ENCODE measurements around the gene FJX1.

FJX1 gene, protein sequence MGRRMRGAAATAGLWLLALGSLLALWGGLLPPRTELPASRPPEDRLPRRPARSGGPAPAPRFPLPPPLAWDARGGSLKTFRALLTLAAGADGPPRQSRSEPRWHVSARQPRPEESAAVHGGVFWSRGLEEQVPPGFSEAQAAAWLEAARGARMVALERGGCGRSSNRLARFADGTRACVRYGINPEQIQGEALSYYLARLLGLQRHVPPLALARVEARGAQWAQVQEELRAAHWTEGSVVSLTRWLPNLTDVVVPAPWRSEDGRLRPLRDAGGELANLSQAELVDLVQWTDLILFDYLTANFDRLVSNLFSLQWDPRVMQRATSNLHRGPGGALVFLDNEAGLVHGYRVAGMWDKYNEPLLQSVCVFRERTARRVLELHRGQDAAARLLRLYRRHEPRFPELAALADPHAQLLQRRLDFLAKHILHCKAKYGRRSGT

DNA sequence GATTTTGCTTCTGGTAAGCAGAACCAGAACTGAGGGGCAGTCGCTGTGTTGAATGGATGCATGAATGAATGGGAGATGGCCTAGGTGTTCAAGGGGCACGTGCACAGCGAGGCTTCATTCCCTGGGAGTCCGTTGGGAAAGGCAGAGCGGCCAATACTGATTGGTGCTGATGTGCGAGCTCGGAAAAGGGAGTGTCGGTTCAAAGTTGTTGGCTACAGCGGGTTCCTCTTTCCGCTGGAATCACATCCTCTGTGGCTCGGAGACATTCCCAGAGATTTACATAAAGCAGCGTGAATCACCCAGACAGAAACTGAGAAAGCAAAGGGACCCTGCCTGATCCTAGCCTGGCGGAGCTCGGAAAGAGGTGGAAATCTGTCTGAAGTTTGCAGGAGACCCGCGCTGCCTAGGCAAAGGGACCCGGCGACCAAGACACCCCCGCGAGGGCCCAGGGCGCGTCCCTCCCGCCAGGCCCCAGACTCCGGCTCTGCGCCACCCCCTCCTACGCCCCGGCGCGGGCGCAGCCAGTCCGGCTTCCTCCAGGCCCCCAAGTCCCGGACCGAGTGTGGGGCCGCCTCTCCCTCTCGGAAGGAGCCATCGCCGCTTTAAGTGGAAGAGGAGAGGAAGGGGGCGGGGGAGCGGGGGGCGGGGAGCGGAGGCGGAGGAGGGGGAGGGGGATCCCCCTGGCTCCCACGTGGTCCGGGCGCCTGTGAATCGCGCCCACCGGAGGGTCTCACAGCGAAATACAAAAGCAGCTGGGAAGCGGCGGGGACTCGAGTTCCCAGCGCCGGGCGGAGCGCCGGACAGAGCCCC is at the start of gene FJX1:
FJX1 (plus strand) TSS at position 774 of the 810 bp plus-strand sequence. CDS start 177 bp downstream, outside the sequence.
- peak; percentile 64 for DNase-seq (ENCODE audit: low read depth, low spot score)

DNA sequence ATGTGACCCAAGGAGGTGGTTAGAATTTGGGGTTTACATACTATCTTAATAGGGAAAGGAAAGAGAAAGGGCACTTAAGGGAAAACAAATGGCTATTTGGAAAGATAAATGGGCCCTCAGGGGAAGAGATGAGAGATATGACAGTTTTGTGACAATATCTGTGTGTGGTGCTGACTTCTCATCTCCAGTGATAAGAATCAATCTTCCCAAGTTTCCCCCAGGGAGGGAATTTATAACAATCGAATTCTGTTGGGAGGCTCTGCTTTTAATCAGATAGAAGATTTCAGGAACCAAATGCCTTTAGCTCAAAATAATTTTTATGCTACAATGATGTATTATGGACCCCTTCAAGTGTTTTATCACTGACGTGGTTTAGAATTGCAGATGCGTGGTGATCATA is 46.6 kb upstream of the FJX1 start:
- DNase-seq (ENCODE audit: low read depth, low spot score) = no peak

GRCh38 chr11:35579557-35580396 is 38.5 kb upstream of the FJX1 start:
- no peak for DNase-seq (ENCODE audit: low read depth, low spot score)

- DNase-seq (ENCODE audit: low read depth, low spot score) = no peak
Observed at GRCh38 chr11:35580397-35580781, 37.9 kb upstream of the FJX1 start.

- no peak for DNase-seq (ENCODE audit: low read depth, low spot score)
Observed at GRCh38 chr11:35582033-35582432, 36.2 kb upstream of the FJX1 start.

DNA sequence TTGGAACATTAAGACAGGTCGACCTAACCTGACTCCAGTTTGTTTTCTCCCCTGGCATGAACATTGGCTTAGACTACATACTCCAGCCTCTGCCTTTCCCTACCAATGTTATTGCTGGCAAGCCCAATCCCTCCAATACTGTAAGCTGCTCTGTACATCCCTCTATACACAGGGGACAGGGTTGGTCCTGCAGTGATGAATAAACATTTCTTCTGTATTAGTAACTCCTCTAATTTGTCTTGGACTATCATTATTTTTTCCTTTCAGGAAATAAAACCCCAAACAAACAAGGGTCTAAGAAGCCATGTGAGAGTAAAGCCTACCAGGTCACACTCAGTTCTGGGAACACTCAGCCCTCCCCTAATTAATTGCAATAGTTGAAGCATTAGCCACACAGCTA is 35.1 kb upstream of the FJX1 start:
- DNase-seq (ENCODE audit: low read depth, low spot score) = no peak

DNA sequence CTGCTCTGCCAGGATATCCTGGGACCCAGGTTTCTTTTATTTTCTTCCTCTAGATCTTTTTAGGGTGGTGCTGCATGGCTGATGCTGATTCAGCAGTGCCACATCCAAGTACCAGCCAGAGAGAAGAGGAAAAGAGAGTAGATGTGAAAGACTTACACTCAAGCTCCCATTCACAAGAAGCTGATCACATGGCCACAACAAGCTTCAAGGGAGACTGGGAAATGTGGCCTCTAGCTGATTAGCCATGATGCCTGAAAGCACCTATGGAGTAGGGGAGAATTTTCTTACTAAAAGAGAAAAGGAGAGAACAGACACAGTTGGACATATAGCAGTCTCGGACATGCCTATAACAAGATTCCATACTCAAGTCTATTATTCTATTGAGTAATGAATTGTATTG is 34.4 kb upstream of the FJX1 start:
- no peak for DNase-seq (ENCODE audit: low read depth, low spot score)

DNA sequence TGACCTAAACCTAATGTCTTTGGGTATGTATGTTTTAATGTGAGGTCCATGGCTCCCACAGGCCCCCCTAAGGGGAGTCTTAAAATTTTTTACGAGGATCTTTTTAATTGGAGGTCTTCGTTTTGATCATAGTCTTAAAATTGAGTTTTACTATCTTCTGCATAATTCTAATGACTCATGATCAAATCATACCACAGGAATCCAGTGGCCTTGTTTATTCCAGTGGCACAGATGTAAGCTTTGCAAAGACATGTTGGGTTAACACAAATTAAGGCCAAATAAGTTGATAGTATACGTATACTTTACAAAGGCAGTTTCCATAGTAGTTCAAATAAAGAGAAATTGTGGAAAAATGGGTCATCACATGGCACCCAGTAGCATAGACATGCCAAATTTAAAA is 33.9 kb upstream of the FJX1 start:
- no peak for DNase-seq (ENCODE audit: low read depth, low spot score)

GRCh38 chr11:35585416-35585815 is 32.8 kb upstream of the FJX1 start:
- DNase-seq (ENCODE audit: low read depth, low spot score) = no peak

DNA sequence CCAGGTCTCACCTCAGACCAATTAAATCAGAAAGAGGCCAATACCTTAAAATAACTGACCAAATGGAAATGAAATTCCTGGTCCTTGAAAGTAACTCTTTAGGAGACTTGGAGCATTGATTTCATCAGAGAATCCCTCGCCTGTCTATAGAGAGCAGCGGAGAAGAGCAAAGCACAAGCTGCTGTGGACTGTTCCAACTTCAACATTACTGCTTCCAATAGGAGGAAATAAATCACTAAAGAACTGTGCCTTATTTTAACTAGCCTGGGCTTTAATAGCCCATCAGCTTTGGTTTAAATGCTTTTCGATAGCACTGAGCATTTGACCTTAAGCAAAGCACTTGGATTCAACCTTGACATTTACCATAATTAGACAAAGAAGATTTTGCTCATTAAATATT is 32.0 kb upstream of the FJX1 start:
- DNase-seq (ENCODE audit: low read depth, low spot score) = no peak

DNA sequence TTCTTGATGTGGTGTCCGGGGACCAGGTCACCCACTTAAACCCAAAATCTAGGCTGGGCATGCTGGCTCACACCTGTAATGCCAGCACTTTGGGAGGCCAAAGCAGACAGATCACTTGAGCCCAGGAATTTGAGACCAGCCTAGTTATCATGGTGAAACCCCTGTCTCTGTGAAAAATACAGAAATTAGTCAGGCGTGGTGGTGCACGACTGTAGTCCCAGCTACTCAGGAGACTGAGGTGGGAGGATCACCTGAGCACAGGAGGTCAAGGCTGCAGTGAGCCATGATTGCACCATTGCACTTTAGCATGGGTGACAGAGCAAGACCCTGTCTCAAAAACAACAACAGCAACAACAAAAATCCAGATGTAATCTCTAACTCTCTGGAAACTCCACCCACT is 30.3 kb upstream of the FJX1 start:
- no peak for DNase-seq (ENCODE audit: low read depth, low spot score)

DNA sequence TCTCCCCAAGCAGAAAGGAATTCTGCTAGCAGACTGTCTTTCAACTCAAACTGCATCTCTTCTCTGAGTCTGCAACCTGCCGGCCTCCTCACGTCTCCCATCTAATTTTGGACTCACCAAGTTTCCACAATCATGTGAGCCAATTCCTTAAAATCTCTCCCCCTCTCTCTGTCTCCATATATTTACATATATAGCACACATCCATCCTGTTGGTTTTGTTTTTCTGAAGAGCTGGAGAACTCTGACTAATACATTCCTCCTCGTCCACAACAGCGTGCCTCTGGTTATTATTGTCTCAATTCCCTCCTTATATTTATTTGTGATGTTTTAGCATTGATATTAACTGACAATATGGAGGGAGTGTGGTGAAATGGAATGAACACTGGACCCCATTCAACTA is 29.6 kb upstream of the FJX1 start:
- no peak for DNase-seq (ENCODE audit: low read depth, low spot score)

DNA sequence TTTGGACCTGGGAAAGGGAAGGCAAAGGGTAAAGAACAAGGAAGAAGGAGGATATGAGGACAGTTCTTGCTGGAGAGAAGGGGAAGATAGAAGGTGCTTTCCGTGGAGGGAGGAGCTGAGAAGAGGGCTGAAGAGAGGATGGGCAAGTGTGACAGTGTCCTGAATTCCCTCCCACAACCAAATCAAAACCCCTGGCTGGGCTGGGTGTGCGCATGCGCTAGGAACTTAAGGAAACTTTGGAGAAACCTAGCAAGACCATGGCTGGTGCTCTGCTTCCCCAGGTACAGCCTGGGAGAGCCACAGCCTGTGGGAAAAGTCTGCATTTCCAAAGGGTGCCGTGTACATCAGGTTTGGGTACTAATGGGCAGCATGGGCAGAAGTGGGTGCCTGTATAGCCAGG is 29.0 kb upstream of the FJX1 start:
- DNase-seq (ENCODE audit: low read depth, low spot score) = no peak

DNA sequence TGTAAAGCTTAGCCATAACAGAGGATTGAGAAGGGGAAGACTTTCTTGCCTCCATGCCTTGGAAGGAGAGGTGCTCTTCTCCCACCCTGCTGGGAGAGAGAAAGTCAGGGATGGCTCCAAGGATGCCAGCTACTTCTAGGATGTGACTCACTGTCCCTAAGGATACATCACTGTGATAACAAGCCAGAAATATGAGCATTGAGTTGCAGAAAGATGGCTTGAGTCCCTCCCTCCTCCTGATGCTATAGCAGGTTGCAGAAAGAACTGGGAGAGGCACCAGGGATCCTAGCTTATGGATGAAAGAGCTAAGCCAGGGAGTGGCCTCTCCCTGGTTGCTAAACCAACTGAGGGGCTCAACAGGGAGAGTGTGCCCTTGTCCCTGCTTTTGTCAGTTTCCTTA is 27.8 kb upstream of the FJX1 start:
- DNase-seq (ENCODE audit: low read depth, low spot score) = no peak

DNA sequence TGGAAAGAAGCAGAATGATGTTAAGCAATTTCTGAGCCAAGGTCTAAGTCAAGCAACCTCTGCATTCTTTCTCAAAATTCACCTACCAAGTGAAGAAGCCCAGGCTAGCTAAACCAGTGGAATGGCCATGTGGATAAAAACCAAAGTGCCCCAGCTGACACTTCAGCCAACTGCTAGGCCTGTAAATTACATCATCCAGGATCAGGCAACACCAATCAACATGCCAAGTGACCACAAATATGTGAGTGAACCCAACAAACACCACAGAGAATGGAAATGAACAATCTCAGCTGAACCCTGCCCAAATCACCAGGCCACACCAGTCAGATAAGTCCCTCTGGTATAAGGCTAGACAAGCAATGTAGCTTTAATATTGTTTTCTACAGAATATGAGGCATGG is 25.1 kb upstream of the FJX1 start:
- no peak for DNase-seq (ENCODE audit: low read depth, low spot score)

DNA sequence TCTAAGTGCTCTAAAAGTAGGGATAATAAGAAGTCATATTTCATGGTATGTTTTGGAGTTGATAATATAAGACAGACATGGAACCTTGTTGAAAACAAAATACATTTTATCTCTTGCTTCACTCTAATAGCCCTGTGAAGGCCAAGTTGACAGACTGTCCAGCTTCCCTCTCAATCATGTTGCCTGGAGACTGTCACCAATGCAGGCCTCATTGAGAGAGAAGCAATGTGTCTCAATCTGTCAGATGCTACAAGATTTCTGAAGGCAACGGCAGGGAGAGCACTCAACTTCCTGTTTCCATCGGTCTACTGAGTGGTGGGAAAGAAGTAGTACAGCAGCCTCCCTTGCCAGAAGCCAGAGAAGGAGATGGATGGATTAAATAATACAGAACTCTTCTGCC is 23.6 kb upstream of the FJX1 start:
- DNase-seq (ENCODE audit: low read depth, low spot score) = no peak

DNA sequence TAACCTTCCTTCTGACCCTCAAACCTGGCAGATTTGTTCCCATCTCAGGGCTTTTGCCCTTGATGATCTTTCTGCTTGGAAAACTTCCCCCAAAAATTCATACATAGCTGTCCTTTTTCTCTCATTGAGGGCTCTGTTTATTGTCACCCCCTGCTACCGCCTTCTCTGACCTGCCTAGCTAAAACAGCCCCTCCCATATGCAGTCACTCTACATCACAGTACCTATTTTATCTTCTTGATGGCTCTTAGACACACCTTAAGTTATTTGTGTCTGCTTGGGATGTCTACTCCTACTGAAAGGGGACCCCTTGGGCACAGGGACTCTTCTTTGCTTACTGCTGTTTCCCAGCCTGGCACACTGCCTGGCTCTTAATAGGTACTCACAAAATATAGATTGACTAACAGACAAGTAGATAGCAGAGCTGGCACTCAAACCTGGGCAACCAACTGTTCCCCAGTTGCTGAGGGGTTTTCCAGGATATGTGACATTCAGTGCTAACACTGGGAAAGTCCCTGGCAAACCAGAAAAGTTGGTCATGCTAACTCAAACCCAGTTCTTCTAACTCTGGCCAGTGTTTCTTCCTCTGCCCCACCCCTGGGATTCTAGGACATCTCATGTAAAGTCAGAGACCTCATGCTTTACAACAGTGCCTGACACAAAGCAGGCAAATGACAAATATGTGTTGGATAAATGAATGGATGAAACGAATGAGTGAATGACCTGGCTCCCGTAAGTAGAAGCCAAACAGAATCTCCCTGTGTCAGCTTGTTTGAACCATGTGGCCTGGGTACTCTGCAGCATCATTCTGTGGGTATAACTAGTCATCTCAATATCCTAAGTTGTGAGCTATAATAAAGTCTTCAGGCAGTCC is 19.8 kb upstream of the FJX1 start:
- no peak for DNase-seq (ENCODE audit: low read depth, low spot score)

DNA sequence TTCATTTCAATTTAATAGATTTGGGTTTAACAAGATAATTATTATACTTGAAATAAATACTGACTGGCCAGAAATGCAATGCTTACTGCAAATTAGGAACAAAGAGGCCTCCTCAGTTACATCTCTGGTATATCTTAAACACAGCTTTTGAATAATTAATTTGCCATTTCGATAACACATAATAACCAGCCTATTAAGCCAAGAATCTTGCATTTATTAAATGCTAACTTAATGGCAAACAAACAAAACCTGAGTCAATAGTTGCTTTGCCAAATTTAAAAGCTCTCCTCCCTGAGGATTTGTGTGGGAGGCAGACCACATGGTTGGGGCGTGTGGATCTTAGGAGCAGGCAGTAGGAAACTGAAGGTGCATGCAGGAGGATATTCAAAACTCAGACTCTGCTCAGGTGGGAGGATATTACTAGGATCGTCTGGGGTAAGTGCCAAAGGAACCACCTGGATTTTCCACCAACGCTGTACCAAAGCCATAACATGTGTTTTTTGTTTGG is 17.9 kb upstream of the FJX1 start:
- no peak for DNase-seq (ENCODE audit: low read depth, low spot score)

DNA sequence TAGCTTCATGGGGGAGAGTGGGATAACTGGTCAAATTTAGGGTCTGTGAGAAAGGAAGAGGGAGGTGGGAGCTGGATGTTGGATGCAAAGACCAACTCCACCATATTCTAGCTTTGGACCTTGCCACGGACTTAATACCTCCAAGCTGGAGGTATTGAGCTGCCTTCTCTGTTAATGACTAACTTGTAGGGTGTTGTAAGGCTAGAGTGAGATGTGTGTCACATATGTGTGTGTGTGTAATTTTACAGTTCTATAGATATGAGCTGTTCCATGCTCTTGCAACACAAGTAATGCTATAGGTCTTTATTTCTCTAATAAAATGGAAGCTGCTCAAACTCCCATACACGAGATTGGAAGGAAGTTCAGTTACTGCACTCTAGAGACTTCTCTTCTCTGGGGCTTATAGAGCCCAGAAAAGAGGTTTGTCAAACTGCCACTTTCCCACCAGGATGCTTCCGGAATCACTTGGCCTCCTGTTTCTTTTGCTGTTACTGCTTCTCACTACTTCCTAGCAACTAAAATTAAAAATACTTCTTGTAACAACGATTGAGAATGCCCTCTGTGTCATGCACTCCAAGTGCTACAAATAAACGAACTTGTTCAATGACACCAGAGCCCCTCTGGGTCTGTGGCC is 16.0 kb upstream of the FJX1 start:
- no peak for DNase-seq (ENCODE audit: low read depth, low spot score)

- no peak for DNase-seq (ENCODE audit: low read depth, low spot score)
Observed at GRCh38 chr11:35602979-35603378, 15.3 kb upstream of the FJX1 start.
